Body of pancreas (tissue), 4 donors: ENCODE data around the gene GPHB5.

Experiments used
- CTCF ChIP-seq, 7 experiments: fragments of 450-650 bp in 4 of 7; fragments of 200-600 bp in 3 of 7; sonication (generic) in 3 of 7; IDR thresholded peaks; one replicate each; pipeline ENCODE4 v1.5.1; 2016 to 2019; ENCODE audit warnings: antibody characterized with exemption in 7 of 7
- POLR2A ChIP-seq, 3 donors: fragments of 450-650 bp; IDR thresholded peaks; one replicate each; pipeline ENCODE4 v1.6.1; 2016; ENCODE audit warnings: antibody characterized with exemption in 3 of 3, mild to moderate bottlenecking in 2 of 3

- TF ChIP-seq POLR2A (IDR thresholded peaks at IDR 0.05) (no peak), CTCF (IDR thresholded peaks at IDR 0.05) (no peak)
Observed at GRCh38 chr14:63300854-63301253, 17.9 kb downstream of the GPHB5 start.
